ENCODE measurements around the gene JPH3.
A peak's percentile ranks its signal among the peaks of the same experiment; 100 is the strongest.

JPH3 gene

GRCh38 chr16:87656328-87656727, 54.0 kb downstream of the JPH3 start:
- no peak for DNase-seq

GRCh38 chr16:87657621-87658192, 55.4 kb downstream of the JPH3 start:
- peak in 1 of 2 experiments; percentile 4 for DNase-seq

DNA sequence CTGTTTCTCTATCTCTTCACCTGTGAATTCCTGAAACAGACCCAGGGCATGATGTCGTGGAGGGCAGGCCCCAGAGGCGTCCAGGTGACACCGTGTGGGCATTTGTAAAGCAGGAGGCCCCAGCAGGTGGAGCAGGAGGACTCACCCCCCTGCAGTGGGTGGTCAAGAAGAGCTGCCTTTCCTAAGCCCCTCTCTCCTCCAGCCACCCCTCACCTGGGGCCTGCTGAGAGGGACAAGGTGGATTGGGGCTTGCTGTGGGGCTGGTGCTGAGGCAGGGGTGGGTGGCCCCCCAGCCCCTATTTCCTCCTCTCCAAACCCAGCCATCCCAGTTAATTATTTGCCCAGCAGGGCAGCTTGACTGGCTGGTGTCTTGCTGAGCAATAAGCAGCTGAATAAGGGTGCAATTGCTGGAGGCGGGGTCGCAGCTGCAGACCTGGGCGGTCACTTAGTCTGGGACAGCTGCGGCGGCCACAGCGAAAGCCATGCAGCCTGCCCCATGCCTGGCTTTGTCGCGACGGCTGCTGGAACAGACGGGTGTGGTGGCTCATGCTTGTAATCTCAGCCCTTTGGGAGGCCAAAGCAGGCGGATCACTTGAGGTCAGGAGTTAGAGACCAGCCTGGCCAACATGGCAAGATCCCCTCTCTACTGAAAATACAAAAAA, 56.4 kb downstream of the JPH3 start:
- no peak for DNase-seq

- no peak for DNase-seq
These were observed 59.3 kb downstream of the JPH3 start for GRCh38 chr16:87661561-87661960.

GRCh38 chr16:87662254-87663204, 60.2 kb downstream of the JPH3 start:
- no peak for DNase-seq

DNA sequence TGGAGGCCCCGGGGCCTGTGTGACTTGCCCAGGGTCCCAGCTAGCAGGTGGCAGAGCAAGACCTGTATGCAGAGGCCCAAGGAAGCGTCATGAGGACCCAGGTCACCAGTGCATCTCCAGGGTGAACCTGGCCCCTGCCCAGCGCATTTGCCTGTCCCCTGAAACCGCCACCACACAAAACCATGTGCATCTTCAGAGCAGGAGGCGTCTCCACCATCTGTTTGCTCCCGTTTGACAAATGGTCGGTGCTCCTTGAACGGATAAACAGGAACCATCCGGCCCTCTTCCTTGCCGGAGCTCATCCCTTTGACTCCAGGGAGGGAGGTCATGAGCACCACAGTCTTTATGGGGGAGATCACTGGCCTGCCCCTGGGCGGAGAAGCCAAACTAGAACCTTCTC, 62.5 kb downstream of the JPH3 start:
- no peak for DNase-seq

- no peak for DNase-seq
These were observed 62.9 kb downstream of the JPH3 start for GRCh38 chr16:87665193-87665592.

- no peak for DNase-seq
These were observed 64.6 kb downstream of the JPH3 start for GRCh38 chr16:87666919-87667318.

- no peak for DNase-seq
These were observed 65.1 kb downstream of the JPH3 start for GRCh38 chr16:87667443-87667842.

- no peak for DNase-seq
These were observed 65.6 kb downstream of the JPH3 start for GRCh38 chr16:87667946-87668345.

GRCh38 chr16:87669672-87670071, 67.4 kb downstream of the JPH3 start:
- DNase-seq = no peak

- no peak for DNase-seq
These were observed 68.9 kb downstream of the JPH3 start for GRCh38 chr16:87671221-87671620.

DNA sequence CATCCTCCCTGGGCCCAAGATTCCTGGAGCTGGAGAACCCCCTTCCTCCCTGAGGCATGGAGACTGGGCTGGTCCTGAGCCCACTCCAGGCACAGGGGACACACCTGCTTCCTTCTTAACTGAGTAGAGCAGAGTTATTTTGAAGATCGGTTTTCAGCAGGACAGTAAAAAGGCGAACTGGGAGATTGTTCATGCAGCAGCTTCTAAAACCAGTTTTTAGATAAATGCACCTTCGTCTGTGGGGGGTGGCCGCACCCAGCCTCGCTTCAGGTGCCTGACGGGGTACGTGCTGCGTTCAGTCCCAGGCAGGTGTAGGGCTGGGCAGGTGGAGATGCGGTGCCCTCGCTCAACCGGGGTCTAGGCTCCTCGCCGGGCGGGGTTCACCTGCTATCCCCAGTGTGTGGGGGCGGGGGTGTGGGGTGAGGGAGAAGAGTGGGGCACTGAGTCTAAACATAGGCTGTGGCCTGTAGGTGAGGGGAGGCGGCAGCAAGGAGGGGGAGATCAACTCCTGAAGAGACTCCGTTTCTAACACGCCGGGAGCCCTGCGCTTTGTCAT, 69.5 kb downstream of the JPH3 start:
- no peak for DNase-seq

- no peak for DNase-seq
These were observed 72.1 kb downstream of the JPH3 start for GRCh38 chr16:87674419-87674818.

- no peak for DNase-seq
These were observed 72.9 kb downstream of the JPH3 start for GRCh38 chr16:87675111-87675719.

GRCh38 chr16:87677830-87678229, 75.5 kb downstream of the JPH3 start:
- no peak for DNase-seq

DNA sequence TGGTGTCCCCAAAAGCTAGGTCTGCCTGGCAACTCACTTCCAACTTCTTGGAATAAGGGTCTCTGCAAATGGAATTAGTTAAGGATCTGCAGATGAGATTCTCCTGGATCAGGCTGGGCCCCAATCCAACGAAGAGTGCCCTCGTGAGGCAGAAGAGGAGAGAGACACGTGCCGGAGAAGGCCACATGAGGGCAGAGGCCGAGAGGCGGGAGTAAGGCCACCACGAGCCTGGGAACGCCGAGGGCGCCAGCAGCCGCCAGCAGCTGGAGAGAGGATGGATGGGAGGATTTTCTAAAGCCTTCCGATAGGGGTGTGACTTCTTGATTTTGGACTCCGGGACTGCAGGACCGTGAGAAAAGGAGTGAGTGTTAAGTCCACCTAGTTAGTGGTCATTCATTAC, 76.3 kb downstream of the JPH3 start:
- DNase-seq = no peak

DNA sequence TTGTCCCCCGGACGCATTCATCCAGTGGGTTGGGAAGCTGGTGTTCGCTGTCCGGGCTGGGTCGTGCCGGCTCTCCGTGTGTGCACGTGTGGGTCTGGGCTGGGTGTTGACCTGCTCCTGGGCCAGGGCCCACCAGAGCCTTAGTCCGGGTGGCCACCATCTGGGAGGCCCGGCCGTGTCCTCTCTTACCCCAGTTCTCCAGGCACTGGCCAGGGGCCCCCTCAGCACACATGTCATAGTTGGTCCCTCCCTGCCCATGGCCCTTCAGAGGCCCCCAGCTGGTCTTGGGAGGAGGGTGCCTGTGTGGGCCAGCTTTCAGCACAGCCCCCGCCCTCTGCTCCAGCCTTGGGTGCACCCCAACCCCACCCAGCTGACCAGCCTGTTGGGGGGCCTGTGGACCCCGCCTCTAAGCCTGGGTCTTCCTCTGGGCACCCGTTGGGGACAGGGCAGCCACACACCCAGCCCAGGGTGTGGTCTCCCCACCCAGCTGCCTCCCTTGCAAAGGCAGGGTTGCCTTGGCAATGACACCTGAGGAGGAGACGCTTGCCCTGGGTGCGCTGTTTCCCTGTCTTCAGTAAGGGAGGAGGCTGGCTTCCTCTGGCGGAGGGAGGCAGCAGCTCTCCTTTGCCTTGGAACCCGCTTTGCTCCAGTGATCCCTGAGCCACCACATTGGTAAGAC, 77.4 kb downstream of the JPH3 start:
- no peak for DNase-seq

DNA sequence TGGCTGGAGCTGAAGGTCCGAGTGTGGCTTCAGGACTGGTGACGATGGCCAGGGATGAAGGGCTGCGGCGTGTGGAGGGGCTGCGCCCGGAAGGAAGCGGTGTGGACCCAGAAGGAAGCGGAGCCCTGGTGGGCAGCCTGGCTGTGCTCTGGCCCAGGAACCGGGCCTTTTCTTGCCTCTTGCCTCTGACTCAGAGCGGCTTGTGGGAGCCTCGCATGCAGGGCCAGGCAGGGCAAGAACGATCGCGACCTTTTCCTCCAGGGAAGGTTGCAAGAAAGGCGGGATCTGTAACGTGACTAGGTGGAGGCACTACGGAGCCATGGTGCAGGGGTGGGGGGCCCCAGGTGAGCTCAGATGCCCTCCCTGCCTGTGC, 78.0 kb downstream of the JPH3 start:
- DNase-seq = no peak

DNA sequence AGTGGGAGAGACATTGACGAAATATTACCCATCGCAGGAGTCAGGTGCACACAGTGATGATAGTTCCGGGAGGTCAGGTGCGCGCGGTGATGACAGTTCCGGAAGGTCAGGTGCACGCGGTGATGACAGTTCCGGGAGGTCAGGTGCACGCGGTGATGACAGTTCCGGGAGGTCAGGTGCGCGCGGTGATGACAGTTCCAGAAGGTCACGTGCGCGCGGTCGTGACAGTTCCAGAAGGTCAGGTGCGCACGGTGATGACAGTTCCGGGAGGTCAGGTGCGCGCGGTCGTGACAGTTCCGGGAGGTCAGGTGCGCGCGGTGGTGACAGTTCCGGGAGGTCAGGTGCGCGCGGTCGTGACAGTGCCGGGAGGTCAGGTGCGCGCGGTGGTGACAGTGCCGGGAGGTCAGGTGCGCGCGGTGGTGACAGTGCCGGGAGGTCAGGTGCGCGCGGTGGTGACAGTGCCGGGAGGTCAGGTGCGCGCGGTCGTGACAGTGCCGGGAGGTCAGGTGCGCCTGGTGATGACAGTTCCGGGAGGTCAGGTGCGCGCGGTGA, 78.8 kb downstream of the JPH3 start:
- DNase-seq = peak; percentile 33 to 69

GRCh38 chr16:87681981-87682570, 79.8 kb downstream of the JPH3 start:
- no peak for DNase-seq

GRCh38 chr16:87682852-87683399, 80.6 kb downstream of the JPH3 start:
- no peak for DNase-seq

All from NCI-H1930 (cell line).